B cell (primary cell): Measurements from ENCODE around the gene TRIM65. TPM values are rescaled to one million over a fixed set of nuclear protein-coding genes. Genes with fewer than 3 reads are reported as not detected.

Experiments
- ATAC-seq: fragments of 200-7000 bp; cut with Tn5 transposase; one replicate; pipeline ENCODE4 v1.10.0; 2021; ENCODE audit warnings: low read depth, mild to moderate bottlenecking, moderate number of reproducible peaks, moderate library complexity
- CTCF ChIA-PET: fragments of 350-600 bp; sonication (Branson Sonifier 250); formaldehyde crosslinking; loops from one replicate; lab custom pipeline; 2021; ENCODE audit warnings: antibody characterized with exemption, inconsistent platforms; lab: Charles Lee
- POLR2A ChIA-PET: fragments of 350-600 bp; sonication (Branson Sonifier 250); formaldehyde crosslinking; loops from one replicate; lab custom pipeline; 2021; ENCODE audit warnings: antibody characterized with exemption; lab: Charles Lee
- DNase-seq: peaks from one replicate; pipeline ENCODE4 v3.0.0; 2013
- H2AFZ ChIP-seq: 2 replicates; pipeline ENCODE4 v1.6.1; 2012; ENCODE audit warnings: mild to moderate bottlenecking, low read depth, low read length; ENCODE audit not compliant: insufficient read depth, poor library complexity, severe bottlenecking
- H3K27ac ChIP-seq, 2 donors: 1 replicate in 1 of 2; 2 replicates in 1 of 2; pipeline ENCODE4 v1.5.1; 2012 to 2013; ENCODE audit warnings: low read length in 2 of 2, mild to moderate bottlenecking in 2 of 2, moderate library complexity in 1 of 2
- H3K27me3 ChIP-seq, 4 experiments: fragments of 200-600 bp in 1 of 4; sonication (generic) in 1 of 4; replicated peaks in 1 of 4; 1 replicate in 2 of 4; 2 replicates in 2 of 4; pipeline versions ENCODE4 v1.6.1 to v1.7.0; 2013 to 2016; ENCODE audit warnings: low read length in 3 of 4, mild to moderate bottlenecking in 2 of 4, mixed read lengths in 1 of 4, moderate library complexity in 1 of 4; ENCODE audit not compliant: insufficient read depth in 4 of 4, control insufficient read depth in 3 of 4; ENCODE audit errors: control extremely low read depth in 1 of 4
- H3K36me3 ChIP-seq, 2 experiments: replicated peaks in 1 of 2; 1 replicate in 1 of 2; 2 replicates in 1 of 2; pipeline versions ENCODE4 v1.6.1 to v1.7.1; 2013; ENCODE audit warnings: low read length in 1 of 2; ENCODE audit not compliant: insufficient read depth in 2 of 2, control insufficient read depth in 1 of 2; ENCODE audit errors: control extremely low read depth in 1 of 2, extremely low read depth in 1 of 2
- H3K4me1 ChIP-seq, 2 donors: fragments of 200-600 bp in 1 of 2; sonication (generic) in 1 of 2; 1 replicate in 1 of 2; 2 replicates in 1 of 2; pipeline versions ENCODE4 v1.5.1 to v1.6.1; 2013 to 2017; ENCODE audit warnings: low read length in 2 of 2; ENCODE audit not compliant: control insufficient read depth in 2 of 2, insufficient read depth in 2 of 2
- H3K4me2 ChIP-seq: replicated peaks from 2 replicates; pipeline ENCODE3; 2012; ENCODE audit warnings: mild to moderate bottlenecking, low read depth, low read length; ENCODE audit not compliant: poor library complexity, severe bottlenecking
- H3K4me3 ChIP-seq, 5 experiments: fragments of 200-600 bp in 1 of 5; sonication (generic) in 1 of 5; 1 replicate in 3 of 5; 2 replicates in 2 of 5; pipeline versions ENCODE4 v1.5.1 to v1.7.0; 2011 to 2016; ENCODE audit warnings: low read length in 4 of 5, mild to moderate bottlenecking in 4 of 5, low read depth in 2 of 5, control low read depth in 1 of 5, moderate library complexity in 1 of 5; ENCODE audit not compliant: insufficient read depth in 1 of 5; ENCODE audit errors: control extremely low read depth in 1 of 5, extremely low read depth in 1 of 5
- H3K79me2 ChIP-seq: fragments of 200-600 bp; sonication (generic); one replicate; pipeline ENCODE4 v1.6.0; 2016; ENCODE audit warnings: low read length; ENCODE audit not compliant: control insufficient read depth, insufficient read depth
- H3K9ac ChIP-seq: fragments of 200-600 bp; sonication (generic); 2 replicates; pipeline ENCODE4 v1.6.1; 2017; ENCODE audit warnings: mild to moderate bottlenecking, low read length, moderate library complexity
- H3K9me3 ChIP-seq, 3 donors: one replicate each; pipeline versions ENCODE4 v1.6.1 to v1.7.1; 2013; ENCODE audit warnings: low read length in 2 of 3; ENCODE audit not compliant: control insufficient read depth in 2 of 3, insufficient read depth in 1 of 3; ENCODE audit errors: control extremely low read depth in 1 of 3
- H4K20me1 ChIP-seq: 2 replicates; pipeline ENCODE4 v1.6.0; 2012; ENCODE audit warnings: mild to moderate bottlenecking, low read length; ENCODE audit not compliant: insufficient read depth, control insufficient read depth, poor library complexity, severe bottlenecking
- H3K27ac Mint-ChIP-seq: one replicate; pipeline ENCODE4 v1.8.0; 2021; ENCODE audit warnings: mixed read lengths
- H3K27me3 Mint-ChIP-seq: one replicate; pipeline ENCODE4 v1.8.0; 2021; ENCODE audit warnings: mixed read lengths
- H3K4me1 Mint-ChIP-seq: one replicate; pipeline ENCODE4 v1.8.0; 2021; ENCODE audit warnings: mixed read lengths
- H3K4me3 Mint-ChIP-seq: one replicate; pipeline ENCODE4 v1.8.0; 2021; ENCODE audit warnings: mixed read lengths
- H3K9me3 Mint-ChIP-seq: one replicate; pipeline ENCODE4 v1.8.0; 2022; ENCODE audit warnings: mixed read lengths; ENCODE audit not compliant: insufficient read depth
- EZH2 ChIP-seq: IDR thresholded peaks from 2 replicates; pipeline ENCODE4 v1.6.1; 2012; ENCODE audit warnings: borderline replicate concordance, low read depth, mild to moderate bottlenecking, moderate library complexity, low read length; ENCODE audit not compliant: insufficient read depth, poor library complexity, severe bottlenecking
- WGBS: methylation state at CpG from one replicate; pipeline ENCODE4 v1.1.5; 2013; ENCODE audit warnings: missing lambda C conversion rate; ENCODE audit not compliant: insufficient coverage; 5-methylcytosine and 5-hydroxymethylcytosine counted together
- intact Hi-C: fragments of 100-400 bp; cut with micrococcal nuclease; formaldehyde crosslinking; loops from one replicate; pipeline ENCODE4 v1.10.0; 2022
- polyA plus RNA-seq: library from polyadenylated mRNA; depleted of rRNA; stranded (reverse); fragments of >200 nt; gene quantifications from 2 replicates; pipeline ENCODE4 v1.2.3, GENCODE V29; 2012
- total RNA-seq, 2 donors: library from RNA; stranded (reverse); fragments of 120-200 nt in 1 of 2; gene quantifications; 1 replicate in 1 of 2; 2 replicates in 1 of 2; pipeline versions ENCODE4 v1.2.3 to v1.2.4, GENCODE V29; 2013 to 2022
- TF ChIP-seq, protein P1 (sequence below): fragments of 200-600 bp; IDR thresholded peaks from one replicate; pipeline ENCODE4 v1.8.0; 2022; ENCODE audit warnings: antibody characterized with exemption, mild to moderate bottlenecking

TRIM65 gene
- total and polyA plus RNA-seq, 2 donors (not counting 1 experiment from before 2014, with no cell fraction given) = 16.8 to 40.7 TPM

DNA sequence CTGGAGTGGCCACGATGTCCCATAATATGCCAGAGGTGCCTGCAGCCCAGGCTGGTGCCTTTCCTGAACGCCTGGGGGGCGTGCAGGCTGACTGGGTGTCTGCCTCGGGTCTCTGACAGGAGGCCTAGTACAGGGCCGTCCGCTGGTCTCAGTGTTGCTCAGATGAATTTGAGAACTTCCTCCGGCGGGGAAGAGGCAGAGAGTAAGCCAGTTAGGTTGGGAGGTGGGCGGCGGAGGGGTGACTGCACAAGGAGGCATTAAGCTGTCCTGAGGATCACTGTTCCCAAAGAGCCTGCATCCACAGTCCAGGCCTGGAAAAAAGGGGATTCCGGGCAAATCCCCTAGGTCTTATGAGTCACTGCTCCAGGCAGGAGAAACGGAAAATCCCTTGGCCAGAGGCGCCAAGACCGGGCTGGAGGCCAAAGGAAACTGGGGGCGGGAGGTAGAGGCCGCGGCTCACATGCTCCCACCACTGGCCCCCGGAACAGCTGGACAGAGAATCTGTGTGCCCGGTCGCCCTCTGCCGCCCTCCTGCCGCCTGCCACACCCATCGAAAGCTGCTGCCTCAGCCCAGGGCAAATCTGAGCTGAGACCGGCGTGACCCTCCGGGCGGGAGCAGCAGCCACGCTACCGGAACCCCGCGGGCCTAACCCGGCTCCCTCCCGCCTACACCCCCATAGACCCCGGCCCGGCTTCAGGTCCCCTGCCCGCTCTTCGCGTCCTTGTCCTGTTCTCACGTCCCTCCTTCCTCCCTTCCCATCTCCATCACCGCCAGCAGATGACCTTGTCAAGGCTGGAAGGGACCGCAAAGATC, 19.6 kb downstream of the TRIM65 start:
- POLR2A ChIA-PET = interaction anchor here (0.7 to 3.3 kb wide), 6 partner anchors 19 to 99 kb away, joined by 3 to 24 read pairs (median 5); partner anchors contain the start of genes MRPL38, TRIM65 and WBP2
- no peaks in the 10 kb centered on the region for H3K9me3 ChIP-seq
- peak overlapping the region; percentile 90 for H3K4me3 Mint-ChIP-seq
- CTCF ChIA-PET = interaction anchor here (0.6 to 5.6 kb wide), 13 partner anchors 9 to 112 kb away, joined by 3 to 52 read pairs (median 5); partner anchors contain the start of genes GALK1, TRIM65, UNC13D and UNK
- peaks cover 35% of the 10 kb centered on the region for H3K4me1 Mint-ChIP-seq
- peaks cover 30 to 44% of the 10 kb centered on the region in 2 donors for H3K4me1 ChIP-seq
- H3K27me3 Mint-ChIP-seq = peaks cover 4% of the 10 kb centered on the region
- TF ChIP-seq, protein P1, sequence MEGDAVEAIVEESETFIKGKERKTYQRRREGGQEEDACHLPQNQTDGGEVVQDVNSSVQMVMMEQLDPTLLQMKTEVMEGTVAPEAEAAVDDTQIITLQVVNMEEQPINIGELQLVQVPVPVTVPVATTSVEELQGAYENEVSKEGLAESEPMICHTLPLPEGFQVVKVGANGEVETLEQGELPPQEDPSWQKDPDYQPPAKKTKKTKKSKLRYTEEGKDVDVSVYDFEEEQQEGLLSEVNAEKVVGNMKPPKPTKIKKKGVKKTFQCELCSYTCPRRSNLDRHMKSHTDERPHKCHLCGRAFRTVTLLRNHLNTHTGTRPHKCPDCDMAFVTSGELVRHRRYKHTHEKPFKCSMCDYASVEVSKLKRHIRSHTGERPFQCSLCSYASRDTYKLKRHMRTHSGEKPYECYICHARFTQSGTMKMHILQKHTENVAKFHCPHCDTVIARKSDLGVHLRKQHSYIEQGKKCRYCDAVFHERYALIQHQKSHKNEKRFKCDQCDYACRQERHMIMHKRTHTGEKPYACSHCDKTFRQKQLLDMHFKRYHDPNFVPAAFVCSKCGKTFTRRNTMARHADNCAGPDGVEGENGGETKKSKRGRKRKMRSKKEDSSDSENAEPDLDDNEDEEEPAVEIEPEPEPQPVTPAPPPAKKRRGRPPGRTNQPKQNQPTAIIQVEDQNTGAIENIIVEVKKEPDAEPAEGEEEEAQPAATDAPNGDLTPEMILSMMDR = no peak
- TF ChIP-seq EZH2 = no peak
- H3K27ac Mint-ChIP-seq = peak overlapping the region; percentile 91
- no peaks in the 10 kb centered on the region for H3K79me2 ChIP-seq
- H3K9me3 Mint-ChIP-seq = no peaks in the 10 kb centered on the region
- H3K9ac ChIP-seq = peak overlapping the region; percentile 76
- peak overlapping the region in 4 of 5 experiments; percentile 46 to 69 (median 52) for H3K4me3 ChIP-seq
- peak overlapping the region; percentile 44 to 55 for H3K27ac ChIP-seq
- no peaks in the 10 kb centered on the region for H4K20me1 ChIP-seq
- DNase-seq = peak; percentile 51
- H3K36me3 ChIP-seq = no peaks in the 10 kb centered on the region
- peak; percentile 15 for ATAC-seq
- H2AFZ ChIP-seq = peak overlapping the region; percentile 94
- intact Hi-C loops = loop anchor here (1.0 to 5.0 kb wide), 5 partner anchors 13 to 35 kb away; partner anchors contain the start of genes MRPL38, TRIM65, UNC13D and WBP2
- WGBS = 20% methylated on average over 41 of the region's 41 CpGs
- H3K4me2 ChIP-seq = peak overlapping the region; percentile 98
- H3K27me3 ChIP-seq = peaks cover 0 to 7% (median 1%) of the 10 kb centered on the region in 4 experiments
